Adrenal gland (tissue), 12 donors: ENCODE data around the gene NBAS. TPM values are rescaled to one million over a fixed set of nuclear protein-coding genes. Genes with fewer than 3 reads are reported as not detected.
"Not testable (repeated sequence)": the region's sequence is repeated elsewhere in the genome, so short reads cannot be mapped to it uniquely, and the experiment has no call there.

Experiments
- DNase-seq, 7 donors: peaks; one replicate each; pipeline ENCODE4 v3.0.0-alpha.2; 2019 to 2020
- H3K27ac ChIP-seq, 5 donors: fragments of 200-600 bp; sonication (generic) in 4 of 5; 1 replicate in 3 of 5; 2 replicates in 2 of 5; pipeline versions ENCODE4 v1.5.1 to v1.8.0; 2016 to 2020; ENCODE audit warnings: mild to moderate bottlenecking in 1 of 5
- H3K27me3 ChIP-seq: fragments of 200-600 bp; 2 replicates; pipeline ENCODE4 v1.8.0; 2021
- H3K36me3 ChIP-seq, 2 donors: fragments of 200-600 bp; replicated peaks in 1 of 2; 1 replicate in 1 of 2; 2 replicates in 1 of 2; pipeline versions ENCODE4 v1.5.1 to v1.8.0; 2018 to 2022
- H3K4me1 ChIP-seq, 2 donors: fragments of 200-600 bp; replicated peaks in 1 of 2; 1 replicate in 1 of 2; 2 replicates in 1 of 2; pipeline versions ENCODE4 v1.5.1 to v1.8.0; 2018 to 2021
- H3K4me3 ChIP-seq, 4 donors: fragments of 200-600 bp; sonication (generic) in 3 of 4; one replicate each; pipeline ENCODE4 v1.5.1; 2016 to 2018
- H3K9me3 ChIP-seq, 3 donors: fragments of 200-600 bp; sonication (generic) in 1 of 3; replicated peaks in 1 of 3; 1 replicate in 2 of 3; 2 replicates in 1 of 3; pipeline versions ENCODE4 v1.5.1 to v1.8.0; 2016 to 2021
- POLR2A ChIP-seq, 2 donors: fragments of 450-650 bp; IDR thresholded peaks; one replicate each; pipeline ENCODE4 v1.6.1; 2017; ENCODE audit warnings: antibody characterized with exemption in 2 of 2, mild to moderate bottlenecking in 2 of 2, moderate library complexity in 1 of 2
- WGBS, 4 donors: extraction: QIAGEN DNeasy Blood & Tissue Kit in 2 of 4; methylation state at CpG; one replicate each; pipeline versions ENCODE4 v1.1.5 to v1.1.7; 2013 to 2017; 5-methylcytosine and 5-hydroxymethylcytosine counted together
- intact Hi-C, 2 donors: fragments of 100-400 bp; cut with DNase I; formaldehyde crosslinking; loops; one replicate each; pipeline versions ENCODE4 v1.14.1 to v1.15.0; 2022 to 2023
- polyA plus RNA-seq, 3 donors: library from polyadenylated mRNA; stranded (reverse); fragments of 200-250 nt in 2 of 3; fragments of 350-450 nt in 1 of 3; fragmentation: Illumina TruSeq in 1 of 3; extraction: RNeasy Lipid Tissue Mini Kit (QIAGEN cat#74804) in 1 of 3; gene quantifications; one replicate each; pipeline ENCODE4 v1.2.3, GENCODE V29; 2013 to 2014
- total RNA-seq, 9 donors: library from RNA; depleted of rRNA in 4 of 9; stranded (reverse); fragments of >200 nt in 4 of 9; fragments of 120-200 nt in 1 of 9; fragmentation: NEBNext Ultra II Directional in 1 of 9; extraction: Animal tissue kit (Norgen Biotek cat#: 25700) in 1 of 9; gene quantifications; one replicate each; pipeline versions ENCODE4 v1.1.0 to v1.2.4, GENCODE V29; 2013 to 2023
- TF ChIP-seq, protein P1 (sequence below), 6 experiments: fragments of 450-650 bp in 4 of 6; fragments of 200-600 bp in 2 of 6; sonication (generic) in 1 of 6; IDR thresholded peaks; 1 replicate in 5 of 6; 2 replicates in 1 of 6; pipeline versions ENCODE4 v1.5.1 to v1.8.0; 2016 to 2021; ENCODE audit warnings: antibody characterized with exemption in 6 of 6, mild to moderate bottlenecking in 2 of 6, moderate library complexity in 1 of 6
- donor health status: healthy with polysubstance abuse.
- donor health status: Bipolar disorder and iron deficiency.
- donor health status: DM: yes; HTN: yes; CAD: no.
- donor health status: DM: no; HTN: no; CAD: no.
- donor health status: DM: no; HTN: no; CAD: no.
- donor health status: DM: yes; HTN: yes; CAD: no.

The NBAS gene
- total and polyA plus RNA-seq, 12 donors, result 22.0 to 62.4 (median 46.2) TPM

DNA sequence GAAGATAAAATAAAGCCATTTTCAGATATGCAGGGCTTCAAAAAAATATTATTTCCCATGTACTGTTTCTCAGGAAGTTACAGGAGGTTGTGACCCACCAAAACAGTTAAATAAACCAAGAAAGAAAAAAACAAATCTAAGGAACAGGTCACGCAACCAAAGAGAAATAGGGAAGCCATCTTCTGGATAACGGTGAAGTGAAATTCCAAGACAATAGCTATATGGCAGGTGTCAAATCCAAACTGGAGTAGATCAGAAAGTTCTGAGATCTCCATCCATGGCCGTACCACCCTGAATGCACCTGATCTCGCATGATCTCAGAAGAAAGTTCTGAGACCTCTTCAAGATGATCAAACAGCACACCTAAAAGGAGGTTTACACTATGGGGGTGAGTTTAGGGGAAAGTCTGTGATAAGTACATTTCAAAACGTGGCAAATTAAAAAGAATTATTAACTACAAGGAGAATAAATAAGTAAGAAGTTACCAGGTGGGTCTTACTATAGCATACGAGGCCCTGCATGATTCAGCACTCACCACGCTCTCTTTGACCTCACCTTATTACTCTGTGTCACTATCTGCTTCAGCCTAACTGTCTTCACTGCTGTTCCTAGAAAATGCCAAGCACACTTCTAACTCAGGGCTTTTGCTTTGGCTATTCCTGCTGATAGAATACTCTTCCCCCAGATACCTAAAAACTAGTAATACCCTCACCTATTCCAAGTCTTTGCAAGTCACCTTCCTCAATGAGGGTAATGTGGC, 29.9 kb downstream of the NBAS start:
- intact Hi-C loops, result no loop called here
- WGBS, 4 donors, result 95 to 96% (median 95%) methylated on average over 7 of the region's 7 CpGs

GRCh38 chr2:15527074-15527739, 33.9 kb downstream of the NBAS start:
- Histone ChIP-seq H3K27ac (no peak overlapping the region), H3K9me3 (no peaks in the 10 kb centered on the region), H3K4me3 (no peak overlapping the region), H3K4me1 (no peaks in the 10 kb centered on the region), H3K27me3 (no peaks in the 10 kb centered on the region), H3K36me3 (peaks cover 0 to 9% of the 10 kb centered on the region in 2 donors)
- TF ChIP-seq, protein P1, sequence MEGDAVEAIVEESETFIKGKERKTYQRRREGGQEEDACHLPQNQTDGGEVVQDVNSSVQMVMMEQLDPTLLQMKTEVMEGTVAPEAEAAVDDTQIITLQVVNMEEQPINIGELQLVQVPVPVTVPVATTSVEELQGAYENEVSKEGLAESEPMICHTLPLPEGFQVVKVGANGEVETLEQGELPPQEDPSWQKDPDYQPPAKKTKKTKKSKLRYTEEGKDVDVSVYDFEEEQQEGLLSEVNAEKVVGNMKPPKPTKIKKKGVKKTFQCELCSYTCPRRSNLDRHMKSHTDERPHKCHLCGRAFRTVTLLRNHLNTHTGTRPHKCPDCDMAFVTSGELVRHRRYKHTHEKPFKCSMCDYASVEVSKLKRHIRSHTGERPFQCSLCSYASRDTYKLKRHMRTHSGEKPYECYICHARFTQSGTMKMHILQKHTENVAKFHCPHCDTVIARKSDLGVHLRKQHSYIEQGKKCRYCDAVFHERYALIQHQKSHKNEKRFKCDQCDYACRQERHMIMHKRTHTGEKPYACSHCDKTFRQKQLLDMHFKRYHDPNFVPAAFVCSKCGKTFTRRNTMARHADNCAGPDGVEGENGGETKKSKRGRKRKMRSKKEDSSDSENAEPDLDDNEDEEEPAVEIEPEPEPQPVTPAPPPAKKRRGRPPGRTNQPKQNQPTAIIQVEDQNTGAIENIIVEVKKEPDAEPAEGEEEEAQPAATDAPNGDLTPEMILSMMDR (IDR thresholded peaks at IDR 0.05), result no peak
- intact Hi-C loops, result no loop called here
- no peak for DNase-seq
- WGBS, 4 donors, result 92 to 95% (median 94%) methylated on average over 6 of the region's 6 CpGs

More for the DNA sequence above, 29.9 kb downstream of the NBAS start:
- Histone ChIP-seq H3K36me3 (no peaks in the 10 kb centered on the region), H3K27ac (no peak overlapping the region), H3K4me3 (no peak overlapping the region), H3K4me1 (no peaks in the 10 kb centered on the region), H3K9me3 (no peaks in the 10 kb centered on the region), H3K27me3 (no peaks in the 10 kb centered on the region)
- no peak for DNase-seq
- TF ChIP-seq, protein P1 (IDR thresholded peaks at IDR 0.05), result no peak
- TF ChIP-seq POLR2A (IDR thresholded peaks at IDR 0.05), result no peak

DNA sequence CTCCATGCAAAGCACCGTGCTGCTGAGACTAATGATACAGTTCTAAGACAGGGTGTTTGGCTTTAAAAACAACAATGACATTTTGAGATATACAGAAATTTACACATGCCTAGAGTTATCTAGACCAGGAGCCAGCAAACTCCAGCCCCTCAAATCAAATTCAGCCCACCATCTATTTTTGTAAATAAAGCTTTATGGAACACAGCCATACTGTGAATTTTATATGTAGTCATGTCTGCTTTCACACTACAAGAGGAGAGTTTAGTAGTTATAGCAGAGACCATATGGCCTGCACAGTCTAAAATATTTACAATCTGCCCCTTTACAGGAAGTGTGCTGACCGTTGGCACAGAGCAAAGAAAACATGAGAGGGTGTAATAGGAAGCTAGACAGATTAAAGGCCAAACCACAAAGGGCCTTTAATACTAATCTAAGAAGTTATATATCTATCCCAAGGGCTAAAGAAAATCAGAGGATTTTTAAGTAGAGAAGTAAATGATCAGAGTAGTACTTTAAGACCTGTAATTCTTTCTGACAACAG, 39.4 kb downstream of the NBAS start:
- H3K4me1 ChIP-seq, result no peaks in the 10 kb centered on the region
- no peak for DNase-seq
- H3K27me3 ChIP-seq, result no peaks in the 10 kb centered on the region
- H3K9me3 ChIP-seq, result no peaks in the 10 kb centered on the region
- TF ChIP-seq, protein P1 (IDR thresholded peaks at IDR 0.05), result no peak
- TF ChIP-seq POLR2A (IDR thresholded peaks at IDR 0.05), result no peak
- no peak overlapping the region for H3K27ac ChIP-seq
- peaks cover 0 to 9% of the 10 kb centered on the region in 2 donors for H3K36me3 ChIP-seq
- H3K4me3 ChIP-seq, result no peak overlapping the region
- WGBS, 4 donors, result 76 to 84% (median 81%) methylated on average over 2 of the region's 2 CpGs
- intact Hi-C loops, result no loop called here

- 96 to 99% (median 97%) methylated on average over 5 of the region's 5 CpGs for WGBS, 4 donors
- Histone ChIP-seq H3K36me3 (peaks cover 0 to 1% of the 10 kb centered on the region in 2 donors), H3K9me3 (no peaks in the 10 kb centered on the region), H3K27me3 (no peaks in the 10 kb centered on the region), H3K4me3 (no peak overlapping the region), H3K4me1 (no peaks in the 10 kb centered on the region), H3K27ac (no peak overlapping the region)
- TF ChIP-seq, protein P1 (IDR thresholded peaks at IDR 0.05), result no peak
- no peak for TF ChIP-seq POLR2A (IDR thresholded peaks at IDR 0.05)
- intact Hi-C loops, result no loop called here
- DNase-seq, result no peak
Measured at GRCh38 chr2:15520346-15520745, 40.8 kb downstream of the NBAS start.

GRCh38 chr2:15518759-15519158, 42.4 kb downstream of the NBAS start:
- H3K36me3 ChIP-seq, H3K9me3 ChIP-seq, H3K4me3 ChIP-seq, H3K27me3 ChIP-seq, H3K27ac ChIP-seq, H3K4me1 ChIP-seq, DNase-seq, intact Hi-C loops: not testable (repeated sequence)
- 95 to 98% (median 96%) methylated on average over 3 of the region's 3 CpGs for WGBS, 4 donors
